GM21576 (cell line): Measurements from ENCODE around the gene EFNA5.

Experiments used
- ATAC-seq: cut with Tn5 transposase; IDR thresholded peaks from one replicate; pipeline ENCODE4 v1.9.1; 2021; ENCODE audit warnings: mild to moderate bottlenecking, moderate library complexity; ENCODE audit not compliant: unreplicated experiment

Gene EFNA5

DNA sequence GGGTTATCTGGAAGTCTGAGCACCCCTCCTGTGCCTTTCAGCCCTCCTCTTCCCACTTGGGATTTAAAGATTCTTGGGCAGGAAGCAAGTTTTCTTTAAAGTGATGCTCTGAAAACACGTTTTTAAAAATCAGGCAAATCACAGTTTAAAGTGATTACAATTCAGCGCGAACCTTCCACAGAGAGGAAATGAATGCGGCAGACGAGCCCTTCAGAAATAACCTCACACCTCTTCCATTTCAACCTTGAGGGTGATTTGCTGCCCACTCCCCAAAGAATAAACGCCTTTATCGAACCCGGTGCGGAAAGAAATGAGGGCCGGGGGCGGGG is 2.3 kb upstream of the EFNA5 start:
- ATAC-seq = no peak

DNA sequence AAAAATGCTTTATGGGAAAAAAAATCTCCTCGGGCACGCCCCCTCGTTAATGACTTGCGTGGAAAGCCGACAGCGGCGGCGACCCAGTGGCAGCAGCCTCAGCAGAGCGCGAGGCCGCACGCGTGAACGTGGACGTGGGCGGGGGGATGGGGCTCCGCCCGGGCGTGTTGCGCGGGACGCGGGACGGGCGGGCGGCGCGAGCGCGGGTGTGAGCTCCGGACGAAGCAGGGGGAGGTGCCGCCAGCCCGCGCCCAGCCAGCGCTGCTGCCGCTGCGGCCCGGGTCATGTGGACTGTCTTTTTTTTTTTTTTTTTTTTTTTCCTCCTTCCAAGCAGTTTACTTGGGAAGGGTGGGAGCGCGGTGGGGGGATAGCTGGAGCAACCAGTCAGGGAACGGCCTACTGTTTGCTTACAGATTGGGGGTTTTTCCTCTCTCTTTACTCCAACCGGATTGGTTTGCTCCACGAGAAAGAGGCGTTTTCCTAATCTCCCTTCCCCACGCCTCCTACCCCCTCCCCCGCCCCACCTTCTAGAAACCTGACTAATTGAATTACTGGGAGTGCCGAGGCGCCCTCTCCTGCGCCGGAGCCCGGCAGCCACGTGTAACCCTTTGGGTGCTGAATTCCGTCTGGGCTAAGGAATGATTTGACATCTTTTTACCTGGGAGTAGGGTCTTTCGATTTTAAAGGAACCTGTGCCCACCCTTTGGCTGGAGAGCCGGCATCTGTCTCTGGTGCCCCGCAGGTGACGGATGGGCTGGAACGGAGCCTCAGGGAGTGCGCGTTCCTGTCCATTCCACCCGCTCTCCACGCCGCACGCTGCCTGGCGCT is 1.7 kb upstream of the EFNA5 start:
- ATAC-seq = no peak

DNA sequence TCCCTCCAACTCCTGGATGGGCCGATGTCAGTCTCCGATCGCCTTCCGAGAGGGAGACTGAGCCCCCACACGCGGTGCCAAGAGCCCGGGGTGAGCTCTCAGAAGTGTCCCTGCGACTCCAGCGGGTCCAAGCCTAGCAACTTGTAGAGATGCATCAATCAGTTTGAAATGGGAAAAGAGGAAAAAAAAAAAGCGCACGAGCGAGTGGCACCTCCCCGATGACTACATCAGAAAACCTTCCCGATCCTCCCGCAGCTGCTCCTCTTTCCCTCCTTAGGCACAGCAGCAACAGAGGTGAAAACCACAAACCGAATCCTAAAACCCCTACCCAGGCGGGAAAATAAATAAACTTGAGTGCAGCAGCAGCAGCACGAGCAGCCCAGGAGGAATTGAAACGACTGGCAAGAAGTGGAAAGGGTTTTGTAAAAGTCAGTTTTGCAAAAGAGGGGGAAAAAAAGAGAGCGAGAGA is 1.0 kb upstream of the EFNA5 start:
- no peak for ATAC-seq

GRCh38 chr5:107670087-107670931 is 428 bp downstream of the EFNA5 start:
- ATAC-seq = no peak

DNA sequence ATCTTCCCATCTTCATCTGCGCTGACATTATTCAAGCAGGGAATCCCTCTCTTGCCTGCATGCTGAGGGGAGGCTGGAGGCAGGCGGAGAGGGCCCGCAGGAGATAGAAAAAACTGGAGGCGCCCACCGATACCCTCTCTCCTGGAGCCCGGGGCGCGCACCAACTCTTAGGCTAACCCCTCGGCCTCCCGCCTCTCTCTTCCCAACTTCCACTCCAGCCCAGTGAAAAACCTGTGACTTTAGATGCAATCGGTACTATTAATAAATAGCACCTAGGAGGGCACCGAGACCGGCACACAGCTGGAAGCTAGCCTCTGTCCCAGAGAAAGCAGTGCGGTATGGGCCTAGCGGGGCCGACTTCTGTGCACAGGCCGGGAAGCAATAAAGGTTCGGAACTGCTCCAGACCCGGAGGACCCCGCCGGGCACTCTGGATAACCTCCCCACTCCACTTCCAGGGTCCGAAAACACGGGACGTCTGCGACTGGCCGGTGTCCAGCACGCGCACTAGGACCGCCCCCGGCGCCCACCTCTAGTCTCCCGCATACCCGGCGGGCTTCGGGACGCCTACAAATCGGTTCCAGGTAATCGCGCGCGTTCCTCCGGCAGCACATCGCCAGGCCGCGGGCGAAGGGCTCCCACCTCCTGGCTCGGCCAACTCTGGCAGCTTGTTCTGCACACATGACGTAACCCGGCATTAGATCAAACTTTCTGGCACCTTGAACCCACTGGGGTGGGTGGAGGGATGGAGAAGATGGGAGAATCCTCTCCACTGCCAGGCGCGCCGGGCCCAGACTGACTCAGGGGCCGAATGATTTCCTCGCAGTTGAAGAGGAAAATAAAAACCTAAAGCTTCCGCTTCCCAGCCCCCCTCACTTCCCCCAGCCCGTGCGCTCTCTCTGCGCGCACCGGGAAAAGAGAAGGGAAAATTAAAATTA is 1.4 kb downstream of the EFNA5 start:
- no peak for ATAC-seq

- ATAC-seq = no peak
Observed at GRCh38 chr5:107668154-107669095, 2.3 kb downstream of the EFNA5 start.

- ATAC-seq = no peak
Observed at GRCh38 chr5:107666051-107666655, 4.6 kb downstream of the EFNA5 start.

- no peak for ATAC-seq
Observed at GRCh38 chr5:107665036-107665570, 5.6 kb downstream of the EFNA5 start.

DNA sequence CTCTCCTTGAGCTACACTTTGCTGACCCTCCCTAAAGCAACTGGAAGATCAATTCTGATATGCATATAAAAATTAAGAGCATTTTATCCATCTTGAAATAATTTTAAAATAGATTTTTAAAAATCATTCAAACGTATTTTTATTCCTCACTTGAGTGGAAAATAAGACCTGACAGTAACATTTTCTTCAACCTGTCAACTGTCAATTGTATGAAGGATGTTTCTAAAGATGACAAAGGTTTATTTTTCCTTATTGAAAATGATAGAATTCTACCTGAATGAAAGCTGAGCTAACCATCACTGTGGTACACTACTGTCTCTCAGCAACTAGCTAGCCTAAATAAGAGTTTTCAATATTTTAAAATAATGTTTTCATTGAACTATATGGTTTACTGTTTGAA is 7.0 kb downstream of the EFNA5 start:
- no peak for ATAC-seq

GRCh38 chr5:107661650-107662044 is 9.1 kb downstream of the EFNA5 start:
- no peak for ATAC-seq

- no peak for ATAC-seq
Observed at GRCh38 chr5:107661038-107661649, 9.6 kb downstream of the EFNA5 start.

DNA sequence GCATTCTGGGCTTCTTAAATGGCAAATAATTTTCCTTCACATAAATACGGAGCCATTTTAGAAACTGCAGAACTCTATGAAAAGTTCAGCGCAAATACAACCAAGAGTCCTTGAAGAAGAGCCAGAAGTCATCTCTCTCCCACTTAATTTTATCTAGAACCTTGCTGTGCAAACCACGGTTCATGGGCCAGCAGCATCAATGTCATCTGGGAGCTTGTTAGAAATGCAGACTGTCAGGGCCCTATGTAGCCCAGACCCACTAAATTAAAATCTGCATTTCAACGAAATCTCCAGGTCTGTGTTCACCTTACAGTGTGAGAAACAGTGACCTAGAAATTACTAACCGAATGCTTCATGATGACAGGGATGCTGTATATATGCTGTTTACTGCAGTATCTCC is 12.2 kb downstream of the EFNA5 start:
- no peak for ATAC-seq

GRCh38 chr5:107655831-107656230 is 14.9 kb downstream of the EFNA5 start:
- ATAC-seq = no peak

GRCh38 chr5:107654827-107655226 is 15.9 kb downstream of the EFNA5 start:
- no peak for ATAC-seq

DNA sequence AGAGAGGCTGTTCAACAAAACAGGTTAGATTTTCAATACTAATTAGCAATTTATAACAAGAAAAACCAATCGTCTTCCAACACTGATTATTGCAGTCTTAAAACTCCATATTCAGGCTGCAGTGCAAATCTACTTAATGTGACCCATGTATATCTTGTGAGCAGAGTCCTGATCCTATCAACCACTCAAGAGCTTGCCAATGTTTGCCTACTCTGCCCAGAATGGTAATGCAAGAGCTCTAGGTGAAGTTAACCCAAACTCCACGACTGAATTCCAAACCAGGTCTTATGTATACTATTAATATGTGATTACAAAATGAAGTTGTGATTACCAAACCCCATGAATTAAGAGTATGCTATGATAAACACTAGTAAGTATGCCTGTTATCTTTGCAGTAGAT is 17.1 kb downstream of the EFNA5 start:
- no peak for ATAC-seq

GRCh38 chr5:107652839-107653607 is 17.7 kb downstream of the EFNA5 start:
- ATAC-seq = no peak

- ATAC-seq = no peak
Observed at GRCh38 chr5:107652408-107652807, 18.3 kb downstream of the EFNA5 start.

DNA sequence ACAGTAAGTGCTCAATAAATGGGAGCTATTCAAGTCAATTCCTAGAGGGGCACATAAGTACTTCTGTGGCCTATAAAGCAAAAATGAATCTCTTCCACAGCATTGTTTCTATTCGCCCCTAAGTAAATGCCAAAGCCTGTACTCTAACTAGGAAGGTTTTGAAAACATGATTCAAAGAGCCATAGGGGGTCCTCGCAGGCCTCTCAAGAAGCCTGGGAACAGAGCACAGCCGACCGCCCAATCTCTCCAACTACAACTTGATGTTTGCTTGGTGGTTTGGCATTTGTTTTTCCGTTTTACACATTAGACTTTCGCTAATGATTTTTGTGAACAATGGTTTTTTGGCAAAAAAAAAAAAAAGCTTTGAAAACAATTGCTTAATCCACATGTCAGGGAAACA is 19.4 kb downstream of the EFNA5 start:
- no peak for ATAC-seq
